Activated T-helper 17 cell treated with anti-CD3 and anti-CD28 coated beads, Interleukin-2, amount 50 U/mL, for 72 hours (primary cell): ENCODE measurements around the gene ZNF519. TPM values are rescaled to one million over a fixed set of nuclear protein-coding genes. Genes with fewer than 3 reads are reported as not detected.
"Not testable (repeated sequence)": the region's sequence is repeated elsewhere in the genome, so short reads cannot be mapped to it uniquely, and the experiment has no call there.

Experiments
- ATAC-seq: fragments of 150-1000 bp; cut with Tn5 transposase; replicated peaks from 2 replicates; pipeline ENCODE4 v1.10.0; 2021; ENCODE audit warnings: mild to moderate bottlenecking, moderate library complexity
- H3K27ac Mint-ChIP-seq: one replicate; pipeline ENCODE4 v1.8.0; 2022; ENCODE audit warnings: mixed read lengths
- H3K27me3 Mint-ChIP-seq: one replicate; pipeline ENCODE4 v1.8.0; 2022; ENCODE audit warnings: mixed read lengths
- H3K36me3 Mint-ChIP-seq: one replicate; pipeline ENCODE4 v1.8.0; 2022; ENCODE audit warnings: low read depth, mild to moderate bottlenecking, mixed read lengths
- H3K4me1 Mint-ChIP-seq: one replicate; pipeline ENCODE4 v1.8.0; 2022; ENCODE audit warnings: mixed read lengths
- H3K4me3 Mint-ChIP-seq: one replicate; pipeline ENCODE4 v1.8.0; 2022; ENCODE audit warnings: mild to moderate bottlenecking, mixed read lengths
- H3K9me3 Mint-ChIP-seq: one replicate; pipeline ENCODE4 v1.8.0; 2022; ENCODE audit warnings: mixed read lengths
- total RNA-seq, 2 donors: library from RNA; stranded (reverse); gene quantifications; one replicate each; pipeline ENCODE4 v1.2.3, GENCODE V29; 2022

Gene ZNF519
- total RNA-seq, result 10 to 100 TPM; 17.4 to 18.4 TPM

- ATAC-seq, result peak; percentile 100
- H3K4me1 Mint-ChIP-seq, H3K36me3 Mint-ChIP-seq, H3K27me3 Mint-ChIP-seq, H3K9me3 Mint-ChIP-seq: not testable (repeated sequence)
- H3K4me3 Mint-ChIP-seq, result peak within 1 kb of the TSS; percentile 83
- peak within 1 kb of the TSS; percentile 86 for H3K27ac Mint-ChIP-seq
Measured at GRCh38 chr18:14132271-14132700, at the start of gene ZNF519. TSS of gene ZNF519 (minus strand) at chr18:14132435. CDS start at chr18:14132277, 158 bp downstream.

- ATAC-seq, result peak; percentile 17
- H3K36me3 Mint-ChIP-seq, result no peaks in the 10 kb centered on the region
- no peaks in the 10 kb centered on the region for H3K27me3 Mint-ChIP-seq
- no peaks in the 10 kb centered on the region for H3K4me1 Mint-ChIP-seq
- peak overlapping the region; percentile 85 for H3K4me3 Mint-ChIP-seq
- peak overlapping the region; percentile 88 for H3K27ac Mint-ChIP-seq
- no peaks in the 10 kb centered on the region for H3K9me3 Mint-ChIP-seq
Measured at GRCh38 chr18:14179306-14179705, 47.1 kb upstream of the ZNF519 start.

- Mint-ChIP-seq H3K27ac (peak overlapping the region; percentile 88), H3K4me3 (peak overlapping the region; percentile 85)
- H3K27me3 Mint-ChIP-seq, H3K4me1 Mint-ChIP-seq, H3K36me3 Mint-ChIP-seq, H3K9me3 Mint-ChIP-seq: not testable (repeated sequence)
- ATAC-seq, result peak; percentile 94
Measured at GRCh38 chr18:14178321-14179196, 46.3 kb upstream of the ZNF519 start.

GRCh38 chr18:14177540-14178320 is 45.5 kb upstream of the ZNF519 start:
- not testable (repeated sequence) for H3K27me3 Mint-ChIP-seq, H3K27ac Mint-ChIP-seq, H3K4me1 Mint-ChIP-seq, ATAC-seq, H3K9me3 Mint-ChIP-seq, H3K36me3 Mint-ChIP-seq
- peak overlapping the region; percentile 85 for H3K4me3 Mint-ChIP-seq

GRCh38 chr18:14175404-14175803 is 43.2 kb upstream of the ZNF519 start:
- not testable (repeated sequence) for H3K9me3 Mint-ChIP-seq, H3K36me3 Mint-ChIP-seq, H3K4me1 Mint-ChIP-seq, ATAC-seq, H3K27me3 Mint-ChIP-seq, H3K4me3 Mint-ChIP-seq, H3K27ac Mint-ChIP-seq

- ATAC-seq, result no peak
- Mint-ChIP-seq H3K4me3 (no peak overlapping the region), H3K4me1 (no peaks in the 10 kb centered on the region), H3K27me3 (no peaks in the 10 kb centered on the region), H3K27ac (no peak overlapping the region), H3K9me3 (no peaks in the 10 kb centered on the region), H3K36me3 (no peaks in the 10 kb centered on the region)
Measured at GRCh38 chr18:14174706-14175085, 42.5 kb upstream of the ZNF519 start.

- H3K9me3 Mint-ChIP-seq, H3K4me3 Mint-ChIP-seq, H3K27ac Mint-ChIP-seq, H3K36me3 Mint-ChIP-seq, ATAC-seq, H3K27me3 Mint-ChIP-seq, H3K4me1 Mint-ChIP-seq: not testable (repeated sequence)
Measured at GRCh38 chr18:14174002-14174705, 41.9 kb upstream of the ZNF519 start.

- not testable (repeated sequence) for H3K4me3 Mint-ChIP-seq, H3K27me3 Mint-ChIP-seq, H3K27ac Mint-ChIP-seq, H3K4me1 Mint-ChIP-seq, H3K36me3 Mint-ChIP-seq, H3K9me3 Mint-ChIP-seq
- peak; percentile 12 for ATAC-seq
Measured at GRCh38 chr18:14173116-14173951, 41.1 kb upstream of the ZNF519 start.

- H3K27ac Mint-ChIP-seq, H3K4me3 Mint-ChIP-seq, H3K4me1 Mint-ChIP-seq, H3K9me3 Mint-ChIP-seq, H3K27me3 Mint-ChIP-seq, ATAC-seq, H3K36me3 Mint-ChIP-seq: not testable (repeated sequence)
Measured at GRCh38 chr18:14172142-14173115, 40.2 kb upstream of the ZNF519 start.

GRCh38 chr18:14171301-14172141 is 39.3 kb upstream of the ZNF519 start:
- not testable (repeated sequence) for H3K36me3 Mint-ChIP-seq, H3K4me3 Mint-ChIP-seq, H3K27ac Mint-ChIP-seq, H3K4me1 Mint-ChIP-seq, H3K27me3 Mint-ChIP-seq, ATAC-seq, H3K9me3 Mint-ChIP-seq

GRCh38 chr18:14170367-14171036 is 38.3 kb upstream of the ZNF519 start:
- H3K4me3 Mint-ChIP-seq, H3K27me3 Mint-ChIP-seq, H3K27ac Mint-ChIP-seq, H3K36me3 Mint-ChIP-seq, H3K4me1 Mint-ChIP-seq, H3K9me3 Mint-ChIP-seq: not testable (repeated sequence)
- ATAC-seq, result peak; percentile 15

- not testable (repeated sequence) for H3K36me3 Mint-ChIP-seq, ATAC-seq, H3K27ac Mint-ChIP-seq, H3K4me3 Mint-ChIP-seq, H3K4me1 Mint-ChIP-seq, H3K9me3 Mint-ChIP-seq
- H3K27me3 Mint-ChIP-seq, result peaks cover 21% of the 10 kb centered on the region
Measured at GRCh38 chr18:14162915-14163314, 30.7 kb upstream of the ZNF519 start.
